ENCODE data around the gene OR4D10.
"Not testable (repeated sequence)": the region's sequence is repeated elsewhere in the genome, so short reads cannot be mapped to it uniquely, and the experiment has no call there.

The OR4D10 gene
- total RNA-seq: 0 reads per million in 3 experiments

- DNase-seq: no peak
These were observed at the start of gene OR4D10 for GRCh38 chr11:59473015-59473414. TSS of gene OR4D10 (plus strand) at chr11:59473315. CDS start at chr11:59477430, 4,115 bp downstream.

DNA sequence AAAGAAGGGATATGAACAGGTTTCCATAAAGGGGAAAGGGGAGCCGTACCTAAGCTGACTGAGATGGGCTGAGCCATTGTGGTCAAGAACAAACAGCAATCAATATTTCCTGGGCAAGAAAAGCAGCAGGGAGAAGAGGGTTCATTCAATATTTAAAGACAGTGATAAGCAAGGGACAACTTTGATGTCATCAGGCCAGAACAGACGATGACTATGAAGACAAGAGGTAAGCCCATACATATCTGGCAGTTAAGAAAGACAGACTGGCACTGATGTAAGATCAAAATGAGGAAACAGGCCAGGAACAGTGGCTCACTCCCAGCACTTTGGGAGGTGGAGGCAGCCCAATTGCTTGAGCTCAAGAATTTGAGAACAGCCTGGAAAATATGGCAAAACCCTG is 49.3 kb upstream of the OR4D10 start:
- no peak for DNase-seq

DNA sequence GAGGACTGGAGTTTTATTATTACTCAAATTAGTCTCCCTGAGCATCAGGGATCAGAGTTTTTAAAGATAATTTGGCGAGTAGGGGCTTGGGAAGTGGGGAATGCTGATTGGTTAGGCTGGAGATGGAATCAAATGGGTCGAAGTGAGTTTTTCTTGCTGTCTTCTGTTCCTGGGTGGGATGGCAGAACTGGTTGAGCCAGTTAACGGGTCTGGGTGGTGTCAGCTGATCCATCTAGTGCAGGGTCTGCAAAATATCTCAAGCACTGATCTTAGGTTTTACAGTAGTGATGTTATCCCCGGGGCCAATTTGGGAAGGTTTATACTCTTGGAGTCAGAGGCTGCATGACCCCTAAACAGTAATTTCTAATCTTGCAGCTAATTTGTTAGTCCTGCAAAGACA is 48.0 kb upstream of the OR4D10 start:
- no peak for DNase-seq

- no peak for DNase-seq
These were observed 46.6 kb upstream of the OR4D10 start, which contains the start of gene OR5A2 for GRCh38 chr11:59426361-59427067. TSS of gene OR5A2 (minus strand) at chr11:59426413. CDS start at chr11:59422953, 3,460 bp downstream.

GRCh38 chr11:59427068-59427382 is 46.1 kb upstream of the OR4D10 start:
- no peak for DNase-seq

GRCh38 chr11:59429924-59430516 is 43.1 kb upstream of the OR4D10 start:
- DNase-seq: peak; percentile 50

DNA sequence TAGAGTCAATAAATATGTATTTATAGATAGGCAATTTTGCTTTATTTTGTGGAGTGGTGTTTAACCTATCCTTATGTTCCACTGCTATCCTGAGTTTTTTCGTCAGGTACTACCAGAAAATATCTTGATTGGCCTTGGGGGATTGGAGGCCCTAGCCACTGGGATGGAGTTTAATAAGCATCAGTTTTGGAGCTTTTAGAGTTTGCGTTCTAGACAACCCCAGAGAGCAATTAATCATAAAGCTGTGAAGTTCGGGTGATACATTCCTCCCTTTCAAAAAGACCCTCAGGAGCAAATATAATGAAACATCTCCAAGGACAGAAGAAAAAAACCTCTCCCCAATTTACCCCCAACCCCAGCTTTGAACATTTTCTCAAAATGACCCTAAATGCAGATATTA is 36.9 kb upstream of the OR4D10 start, which contains the start of gene OR5A1:
OR5A1 (plus strand) TSS at position 301 of the 400 bp plus-strand sequence. CDS start 6,700 bp downstream, outside the sequence.
- DNase-seq: no peak

DNA sequence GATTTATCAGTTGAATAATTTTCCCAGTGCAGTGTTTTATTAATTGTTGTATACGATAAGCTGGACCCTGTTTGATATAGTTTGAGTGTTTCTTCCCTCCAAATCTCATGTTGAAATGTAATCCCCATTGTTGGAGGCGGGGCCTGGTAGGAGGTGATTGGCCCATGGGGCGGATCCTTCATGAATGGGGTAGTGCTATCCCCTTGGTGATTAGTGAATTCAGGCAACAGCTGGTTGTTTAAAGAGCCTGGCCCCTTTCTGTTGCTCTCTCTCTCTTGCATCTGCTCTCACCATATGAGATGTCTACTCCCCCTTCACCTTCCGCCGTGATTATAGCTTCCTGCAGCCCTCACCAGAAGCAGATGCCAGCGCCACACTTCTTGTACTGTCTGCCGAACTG is 35.3 kb upstream of the OR4D10 start:
- DNase-seq: no peak

DNA sequence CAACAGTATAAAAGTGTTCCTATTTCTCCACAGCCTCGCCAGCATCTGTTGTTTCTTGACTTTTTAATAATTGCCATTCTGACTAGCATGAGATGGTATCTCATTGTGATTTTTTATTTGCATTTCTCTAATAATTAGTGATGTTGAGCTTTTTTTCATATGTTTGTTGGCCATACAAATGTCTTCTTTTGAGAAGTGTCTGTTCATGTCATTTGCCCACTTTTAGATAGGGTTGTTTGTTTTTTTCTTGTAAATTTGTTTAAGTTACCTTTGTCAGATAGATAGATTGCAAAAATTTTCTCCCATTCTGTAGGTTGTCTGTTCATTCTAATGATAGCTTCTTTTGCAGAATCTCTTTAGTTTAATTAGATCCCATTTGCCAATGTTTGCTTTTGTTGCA is 27.5 kb upstream of the OR4D10 start:
- not testable (repeated sequence) for DNase-seq

- no peak for DNase-seq
These were observed 24.6 kb upstream of the OR4D10 start for GRCh38 chr11:59448484-59448883.

- DNase-seq: no peak
These were observed 16.5 kb upstream of the OR4D10 start, which contains the start of gene OR4D6 for GRCh38 chr11:59456661-59457060. TSS of gene OR4D6 (plus strand) at chr11:59456961. CDS start at chr11:59456961, 0 bp downstream.

DNA sequence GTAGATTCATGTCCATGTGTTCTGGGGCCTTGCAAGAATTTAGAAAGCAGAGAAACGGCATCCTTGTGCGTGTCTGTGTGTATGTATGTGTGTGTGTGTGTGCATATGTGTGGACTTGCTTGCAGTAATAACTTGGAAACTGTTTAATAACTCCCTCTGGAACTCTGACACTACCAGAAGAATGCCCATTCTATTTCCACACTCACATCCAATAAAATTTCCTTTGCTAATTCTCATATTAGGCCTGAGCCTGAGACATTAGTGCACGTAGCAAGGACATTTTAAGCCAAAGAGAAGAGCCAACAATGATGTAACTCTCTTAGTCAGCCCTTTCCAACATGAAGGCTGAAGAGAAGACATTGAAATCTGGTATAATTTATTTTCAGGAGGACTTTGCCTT is 13.2 kb upstream of the OR4D10 start:
- no peak for DNase-seq

- DNase-seq: no peak
These were observed 9.9 kb upstream of the OR4D10 start for GRCh38 chr11:59463190-59463641.

DNA sequence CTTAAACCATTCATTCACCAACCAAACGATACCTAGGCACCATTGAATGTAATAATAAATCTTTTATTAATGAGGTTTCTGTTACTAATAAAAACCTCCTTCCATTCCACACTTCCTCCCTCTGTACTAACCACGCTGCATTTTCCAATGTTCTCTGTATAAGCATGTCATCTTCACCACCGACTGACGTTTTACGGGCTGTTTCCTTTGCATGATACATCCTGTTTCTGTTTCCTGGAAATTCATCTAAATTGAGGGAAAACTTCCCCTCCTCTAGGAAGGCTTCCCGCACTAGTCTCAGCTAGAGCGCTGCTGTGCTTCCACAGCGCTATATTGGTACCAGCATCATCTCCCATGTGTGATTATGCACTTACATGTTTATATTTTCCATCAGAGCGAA is 2.1 kb downstream of the OR4D10 start:
- DNase-seq: no peak

GRCh38 chr11:59479906-59480305 is 6.8 kb downstream of the OR4D10 start:
- no peak for DNase-seq

DNA sequence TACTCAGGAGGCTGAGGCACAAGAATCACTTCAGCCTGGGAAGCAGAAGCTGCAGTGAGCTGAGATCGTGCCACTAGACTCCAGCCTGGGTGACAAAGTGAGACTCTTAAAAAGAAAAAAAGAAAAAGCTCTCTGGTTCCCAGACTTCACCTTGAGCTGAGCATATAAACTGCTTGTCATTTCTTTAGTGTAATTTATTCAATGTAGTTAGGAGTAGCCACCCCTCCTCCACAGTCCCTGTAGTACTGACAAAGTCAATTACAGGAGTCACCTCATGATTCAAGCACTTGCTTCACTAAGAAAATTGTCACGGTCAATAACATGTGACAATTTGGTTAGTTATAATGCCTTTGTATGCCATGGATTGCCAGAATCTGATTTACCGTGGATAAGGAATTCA is 7.2 kb downstream of the OR4D10 start:
- DNase-seq: no peak

- no peak for DNase-seq
These were observed 28.8 kb downstream of the OR4D10 start for GRCh38 chr11:59501931-59502330.

DNA sequence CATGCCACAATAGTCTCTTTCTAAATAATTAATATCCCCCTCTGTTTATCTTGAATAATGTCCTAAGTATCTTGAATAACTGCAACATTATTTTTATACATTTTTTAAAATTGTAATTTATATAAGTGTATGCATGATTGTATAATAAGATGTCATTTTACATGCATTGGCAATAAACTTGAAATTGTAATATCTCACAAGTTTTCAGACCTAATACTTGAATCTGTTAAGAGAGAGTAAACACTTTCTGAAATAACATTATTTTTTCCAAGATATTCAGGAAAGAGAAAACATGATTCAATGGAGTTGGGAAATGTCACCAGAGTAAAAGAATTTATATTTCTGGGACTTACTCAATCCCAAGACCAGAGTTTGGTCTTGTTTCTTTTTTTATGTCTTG is 30.2 kb downstream of the OR4D10 start, which contains the start of gene OR4D11:
OR4D11 (plus strand) TSS at position 301 of the 400 bp plus-strand sequence; CDS start at position 301, 0 bp downstream.
- DNase-seq: no peak

DNA sequence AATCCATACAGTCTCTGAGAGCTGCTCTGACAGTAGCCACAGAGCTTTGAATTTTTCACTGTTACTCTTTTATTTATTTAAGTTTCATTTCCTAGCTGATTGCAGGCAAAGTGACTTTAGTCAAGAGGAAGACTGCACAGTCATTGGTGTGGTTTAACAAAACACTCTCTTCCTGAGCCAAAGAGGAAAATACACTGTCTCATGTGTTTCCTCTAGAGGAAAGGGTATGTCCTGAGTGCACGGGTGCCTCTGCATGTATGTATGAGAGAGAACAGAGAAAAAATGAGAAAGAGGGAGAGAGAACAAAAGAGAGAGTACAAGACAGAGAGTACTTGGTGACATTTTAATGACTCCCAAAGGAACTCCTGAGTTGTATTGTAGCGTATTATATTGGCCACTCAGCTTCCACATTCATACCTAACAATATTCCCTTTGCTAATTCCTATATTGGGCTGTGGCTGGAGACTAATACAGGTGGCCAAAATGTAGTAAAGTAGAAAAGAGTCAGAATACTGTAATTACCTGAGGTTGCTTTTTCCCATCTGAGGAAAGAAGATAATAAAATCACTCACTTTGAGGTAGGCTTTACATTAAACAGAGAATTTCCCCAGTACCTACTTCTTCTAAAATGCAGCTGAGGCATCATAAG is 38.0 kb downstream of the OR4D10 start, which contains the start of gene OR4D9:
OR4D9 (plus strand) TSS at position 599 of the 649 bp plus-strand sequence. CDS start 3,374 bp downstream, outside the sequence.
- DNase-seq: no peak

DNA sequence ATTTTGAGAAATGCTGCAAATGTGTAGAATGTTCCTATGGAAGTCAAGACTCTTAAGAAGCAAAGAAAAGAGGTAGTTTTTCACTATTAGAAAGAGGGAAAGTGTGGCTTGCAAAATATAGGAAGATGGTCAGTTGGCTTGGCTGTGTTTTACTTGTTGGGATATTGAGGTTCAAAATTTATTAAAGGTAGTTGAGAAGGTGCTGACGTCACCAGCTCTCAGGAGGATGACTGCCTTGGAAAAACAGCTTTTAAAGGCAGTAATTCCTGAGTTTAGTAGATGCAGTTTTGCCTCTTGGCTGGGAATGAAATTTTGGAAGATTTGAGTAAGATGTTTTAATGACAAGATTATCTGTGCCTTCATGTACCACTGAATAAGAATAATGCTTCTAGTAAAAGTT is 38.6 kb downstream of the OR4D10 start:
- DNase-seq: no peak

DNA sequence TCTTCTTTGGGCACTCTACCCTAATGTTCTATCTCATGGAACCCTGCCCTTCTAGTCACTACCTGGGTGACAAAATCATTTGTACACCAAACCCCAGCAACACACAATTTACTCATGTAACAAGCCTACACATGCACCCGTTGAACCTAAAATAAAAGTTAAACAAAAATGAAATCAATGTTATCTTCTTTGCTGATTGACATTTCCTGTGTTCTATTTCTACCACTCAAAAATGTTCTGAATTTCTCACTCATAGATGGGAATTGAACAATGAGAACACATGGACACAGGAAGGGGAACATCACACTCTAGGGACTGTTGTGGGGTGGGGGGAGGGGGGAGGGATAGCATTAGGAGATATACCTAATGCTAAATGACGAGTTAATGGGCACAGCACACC is 47.0 kb downstream of the OR4D10 start:
- not testable (repeated sequence) for DNase-seq

DNA sequence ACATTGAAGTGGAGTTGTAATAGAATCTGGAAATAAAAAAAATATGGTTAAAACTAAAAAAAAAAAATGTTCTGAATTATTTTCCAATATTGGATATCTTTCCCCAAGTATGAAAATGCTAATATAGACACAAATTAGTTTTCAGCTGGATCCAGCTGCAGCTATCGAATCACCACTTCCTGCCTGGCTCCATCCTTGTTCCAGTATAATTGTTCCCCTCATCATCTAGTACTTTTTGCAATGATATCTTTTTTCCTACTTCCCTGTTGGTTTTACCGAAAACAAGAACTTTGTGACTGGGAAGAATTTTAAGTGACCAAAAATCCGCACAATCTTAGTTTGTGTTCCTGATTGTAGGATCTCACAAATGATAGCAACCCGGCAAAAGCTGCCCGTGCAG is 47.6 kb downstream of the OR4D10 start:
- DNase-seq: no peak

- no peak for DNase-seq
These were observed 50.4 kb downstream of the OR4D10 start for GRCh38 chr11:59523541-59523940.

DNA sequence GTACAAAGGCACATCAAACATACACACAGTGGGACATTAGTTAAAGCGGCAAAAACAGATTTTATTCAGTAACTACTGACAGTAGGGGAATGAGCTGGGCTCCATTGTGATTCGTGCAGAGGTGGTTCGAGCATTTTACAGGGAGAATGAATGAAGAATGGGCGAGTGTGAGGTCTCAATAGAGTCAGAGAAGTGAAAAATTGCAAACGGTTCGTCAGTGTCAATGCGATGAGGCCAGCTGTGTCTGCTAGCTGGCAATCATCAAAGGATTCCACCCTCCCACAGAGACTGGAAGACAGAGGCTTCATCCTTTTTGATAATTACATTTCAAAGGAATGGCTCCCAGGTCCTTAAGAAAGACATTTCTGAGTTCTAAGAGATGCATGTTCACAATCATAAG is 55.6 kb downstream of the OR4D10 start:
- DNase-seq: no peak
